Measurements from ENCODE around the gene VSIR. TPM values are rescaled to one million over a fixed set of nuclear protein-coding genes. Genes with fewer than 3 reads are reported as not detected.
A peak's percentile ranks its signal among the peaks of the same experiment; 100 is the strongest.

VSIR gene
- total RNA-seq, 2 donors from 2014 or later: 36.1 to 56.0 TPM

DNA sequence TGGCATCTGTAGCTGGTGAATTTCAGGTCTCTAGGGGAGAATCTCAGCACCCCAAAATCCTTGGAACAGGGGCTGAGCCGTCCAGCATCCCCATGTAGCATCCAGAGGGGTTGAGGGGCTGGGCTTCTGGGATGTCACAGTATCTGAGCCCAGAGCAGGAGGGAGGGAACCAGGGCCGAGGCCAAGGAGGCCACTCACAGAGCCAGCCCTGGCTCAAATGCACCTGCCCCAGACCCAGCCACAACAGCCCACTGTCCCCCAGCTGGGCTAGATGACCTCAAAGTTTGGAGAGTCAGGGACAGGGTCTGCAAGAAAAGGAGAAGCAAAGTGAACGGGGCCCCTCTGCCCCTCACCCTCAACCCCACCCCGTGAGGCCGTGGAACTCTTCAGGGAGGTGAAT, 22.3 kb downstream of the VSIR start:
- DNase-seq (ENCODE audit: low spot score): no peak
- Histone ChIP-seq H3K4me3 (no peak overlapping the region), H3K27me3 (no peaks in the 10 kb centered on the region), H3K27ac (peak overlapping the region in 1 of 2 donors; percentile 12), H3K4me1 (peaks cover 0 to 86% of the 10 kb centered on the region in 2 donors), H3K9me3 (no peaks in the 10 kb centered on the region), H3K36me3 (peaks cover 33% of the 10 kb centered on the region)
- TF ChIP-seq, protein P1, sequence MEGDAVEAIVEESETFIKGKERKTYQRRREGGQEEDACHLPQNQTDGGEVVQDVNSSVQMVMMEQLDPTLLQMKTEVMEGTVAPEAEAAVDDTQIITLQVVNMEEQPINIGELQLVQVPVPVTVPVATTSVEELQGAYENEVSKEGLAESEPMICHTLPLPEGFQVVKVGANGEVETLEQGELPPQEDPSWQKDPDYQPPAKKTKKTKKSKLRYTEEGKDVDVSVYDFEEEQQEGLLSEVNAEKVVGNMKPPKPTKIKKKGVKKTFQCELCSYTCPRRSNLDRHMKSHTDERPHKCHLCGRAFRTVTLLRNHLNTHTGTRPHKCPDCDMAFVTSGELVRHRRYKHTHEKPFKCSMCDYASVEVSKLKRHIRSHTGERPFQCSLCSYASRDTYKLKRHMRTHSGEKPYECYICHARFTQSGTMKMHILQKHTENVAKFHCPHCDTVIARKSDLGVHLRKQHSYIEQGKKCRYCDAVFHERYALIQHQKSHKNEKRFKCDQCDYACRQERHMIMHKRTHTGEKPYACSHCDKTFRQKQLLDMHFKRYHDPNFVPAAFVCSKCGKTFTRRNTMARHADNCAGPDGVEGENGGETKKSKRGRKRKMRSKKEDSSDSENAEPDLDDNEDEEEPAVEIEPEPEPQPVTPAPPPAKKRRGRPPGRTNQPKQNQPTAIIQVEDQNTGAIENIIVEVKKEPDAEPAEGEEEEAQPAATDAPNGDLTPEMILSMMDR (IDR thresholded peaks at IDR 0.05): no peak

DNA sequence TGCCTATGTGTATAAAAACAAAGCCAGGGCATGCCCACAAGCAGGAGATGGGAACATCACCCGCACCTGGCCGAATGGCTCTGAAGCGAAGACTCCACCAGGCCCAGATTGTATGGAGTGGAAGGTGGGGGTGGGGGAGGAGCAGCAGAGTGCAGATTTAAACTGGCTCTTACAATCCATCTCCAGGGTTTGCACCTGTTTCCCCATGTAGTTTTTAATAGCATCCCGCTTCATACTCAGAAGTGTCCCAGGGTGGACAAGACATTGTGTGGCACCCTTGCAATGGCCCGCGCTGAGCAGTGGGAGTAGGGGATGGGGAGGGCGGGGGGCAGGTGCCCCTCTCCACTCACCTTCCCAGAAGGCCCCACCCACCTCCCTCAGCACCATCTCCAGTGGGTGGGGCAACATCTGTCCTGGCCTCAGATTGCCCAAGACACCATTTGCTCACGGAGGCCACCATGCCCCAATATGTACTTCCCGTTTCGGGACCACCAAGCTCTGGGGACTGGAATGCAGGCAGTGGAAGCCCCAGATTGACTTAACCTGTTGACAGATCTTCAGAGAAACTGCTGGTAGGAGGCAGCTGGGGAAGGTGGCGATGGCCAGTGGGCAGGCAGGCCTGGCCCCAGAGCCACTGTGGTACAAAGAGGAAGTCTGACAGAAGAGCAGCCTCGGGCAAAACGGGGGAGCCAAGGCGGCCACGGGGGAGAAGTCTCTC, 23.0 kb downstream of the VSIR start:
- Histone ChIP-seq H3K4me3 (no peak overlapping the region), H3K36me3 (peaks cover 33% of the 10 kb centered on the region), H3K27ac (peak overlapping the region; percentile 67 to 74), H3K27me3 (no peaks in the 10 kb centered on the region), H3K9me3 (no peaks in the 10 kb centered on the region), H3K4me1 (peaks cover 0 to 86% of the 10 kb centered on the region in 2 donors)
- no peak for DNase-seq (ENCODE audit: low spot score)
- TF ChIP-seq, protein P1 (IDR thresholded peaks at IDR 0.05): no peak

DNA sequence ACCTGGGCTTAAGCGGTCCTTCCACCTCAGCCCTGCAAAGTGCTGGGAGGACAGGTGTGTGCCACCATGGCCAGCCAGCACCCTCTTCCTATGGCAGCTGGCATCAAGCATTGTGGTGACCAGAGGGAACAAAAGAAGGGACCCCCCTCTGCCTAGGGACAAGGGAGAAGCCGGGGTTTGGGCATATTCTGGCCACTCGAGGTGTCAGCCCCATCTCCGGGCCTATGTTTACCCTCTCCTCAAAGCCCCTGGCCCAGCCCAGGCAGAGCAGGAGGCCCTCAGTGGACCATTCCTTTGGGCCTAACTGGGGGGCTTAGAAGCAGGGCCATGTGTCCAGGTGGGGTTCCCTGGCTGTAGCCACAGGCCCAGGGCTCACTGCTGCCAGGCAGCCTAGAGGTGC, 23.9 kb downstream of the VSIR start:
- Histone ChIP-seq H3K27me3 (no peaks in the 10 kb centered on the region), H3K9me3 (no peaks in the 10 kb centered on the region), H3K4me1 (peaks cover 0 to 78% of the 10 kb centered on the region in 2 donors), H3K27ac (peak overlapping the region; percentile 67 to 74), H3K4me3 (no peak overlapping the region), H3K36me3 (peaks cover 32% of the 10 kb centered on the region)
- TF ChIP-seq, protein P1 (IDR thresholded peaks at IDR 0.05): no peak
- DNase-seq (ENCODE audit: low spot score): no peak

DNA sequence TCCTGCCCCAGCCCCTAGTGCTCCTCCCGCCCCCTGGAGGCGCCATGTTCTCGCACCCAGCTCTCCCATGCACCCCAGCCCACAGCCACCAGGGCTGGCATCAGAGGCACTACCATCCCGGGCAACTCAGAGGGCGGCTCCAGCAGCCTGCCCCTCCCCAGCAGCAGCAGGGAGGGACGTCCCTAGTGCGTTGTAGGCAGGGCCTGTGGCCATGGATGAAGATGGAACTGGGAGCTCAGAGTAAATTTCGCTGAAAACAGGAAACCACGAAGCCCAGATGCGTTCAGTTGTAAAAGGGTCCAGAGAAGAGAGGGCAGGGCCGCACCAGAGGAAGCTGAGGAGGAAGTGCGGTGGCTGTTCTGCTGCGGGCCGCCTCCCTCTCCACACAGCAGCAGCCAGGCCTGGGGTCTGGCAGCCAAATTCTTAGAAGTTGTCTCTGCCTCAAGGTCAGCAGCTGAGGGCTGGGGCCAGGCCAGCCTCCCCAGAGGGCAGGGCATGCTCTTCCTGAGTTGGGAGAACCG, 24.6 kb downstream of the VSIR start:
- Histone ChIP-seq H3K4me1 (peaks cover 0 to 72% of the 10 kb centered on the region in 2 donors), H3K4me3 (no peak overlapping the region), H3K9me3 (no peaks in the 10 kb centered on the region), H3K27me3 (no peaks in the 10 kb centered on the region), H3K27ac (peak overlapping the region; percentile 67 to 74), H3K36me3 (peaks cover 26% of the 10 kb centered on the region)
- TF ChIP-seq, protein P1 (IDR thresholded peaks at IDR 0.05): no peak
- DNase-seq (ENCODE audit: low spot score): peak; percentile 82

DNA sequence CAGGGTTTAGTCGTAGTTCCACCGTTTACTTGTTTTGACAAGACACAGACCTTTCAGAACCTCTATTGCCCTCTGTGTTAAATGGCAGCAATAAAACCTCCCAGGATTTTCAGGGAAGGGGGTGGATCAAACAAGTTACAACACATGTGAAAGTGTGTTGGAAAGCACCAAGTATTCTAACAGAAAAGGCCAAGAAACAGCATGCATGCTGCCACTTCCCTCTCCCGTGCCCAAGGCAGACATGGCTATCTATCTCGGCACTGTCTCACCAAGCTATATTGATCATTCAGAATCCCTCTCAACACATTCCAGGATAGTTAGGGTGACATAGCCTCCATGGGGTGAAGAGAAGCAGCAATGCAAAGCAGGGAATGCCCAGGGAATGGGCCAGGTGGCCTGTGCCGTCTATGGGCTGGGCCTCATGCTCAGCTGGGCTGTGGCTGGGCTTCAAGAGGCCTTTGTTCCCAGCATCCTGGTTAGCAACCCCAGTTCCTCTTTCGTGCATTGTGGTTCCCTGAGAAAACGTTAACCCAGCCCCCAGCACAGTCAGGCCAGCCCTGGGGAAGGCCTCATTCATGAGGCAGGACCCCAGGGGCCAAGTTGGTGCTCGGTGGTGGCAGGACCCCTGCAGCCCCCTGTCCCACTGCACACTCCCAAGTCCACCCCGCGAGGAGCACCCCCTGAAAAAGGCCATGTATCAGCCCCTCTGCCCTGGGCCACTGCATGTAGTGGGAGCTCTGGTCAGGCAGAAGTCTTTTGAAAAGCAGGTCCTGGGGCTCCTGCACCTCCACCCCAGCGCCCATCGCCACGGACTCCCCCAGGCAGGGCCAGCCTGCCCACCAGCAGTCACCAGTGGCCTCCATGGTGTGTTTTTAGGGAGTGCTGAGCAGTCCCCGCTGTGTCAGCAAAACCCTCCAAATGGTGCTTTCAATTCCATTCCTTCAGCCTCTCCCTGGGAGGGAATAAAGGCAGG, 25.5 kb downstream of the VSIR start:
- DNase-seq (ENCODE audit: low spot score): no peak
- H3K9me3 ChIP-seq: peaks cover 0 to under 1% of the 10 kb centered on the region in 2 donors
- H3K36me3 ChIP-seq: peaks cover 24% of the 10 kb centered on the region
- peak overlapping the region; percentile 67 to 74 for H3K27ac ChIP-seq
- no peak overlapping the region for H3K4me3 ChIP-seq
- TF ChIP-seq, protein P1 (IDR thresholded peaks at IDR 0.05): no peak
- no peaks in the 10 kb centered on the region for H3K27me3 ChIP-seq
- H3K4me1 ChIP-seq: peaks cover 0 to 68% of the 10 kb centered on the region in 2 donors

All from right atrium auricular region (tissue), 2 donors.